ENCODE data around the gene SLC25A34.

Gene SLC25A34

DNA sequence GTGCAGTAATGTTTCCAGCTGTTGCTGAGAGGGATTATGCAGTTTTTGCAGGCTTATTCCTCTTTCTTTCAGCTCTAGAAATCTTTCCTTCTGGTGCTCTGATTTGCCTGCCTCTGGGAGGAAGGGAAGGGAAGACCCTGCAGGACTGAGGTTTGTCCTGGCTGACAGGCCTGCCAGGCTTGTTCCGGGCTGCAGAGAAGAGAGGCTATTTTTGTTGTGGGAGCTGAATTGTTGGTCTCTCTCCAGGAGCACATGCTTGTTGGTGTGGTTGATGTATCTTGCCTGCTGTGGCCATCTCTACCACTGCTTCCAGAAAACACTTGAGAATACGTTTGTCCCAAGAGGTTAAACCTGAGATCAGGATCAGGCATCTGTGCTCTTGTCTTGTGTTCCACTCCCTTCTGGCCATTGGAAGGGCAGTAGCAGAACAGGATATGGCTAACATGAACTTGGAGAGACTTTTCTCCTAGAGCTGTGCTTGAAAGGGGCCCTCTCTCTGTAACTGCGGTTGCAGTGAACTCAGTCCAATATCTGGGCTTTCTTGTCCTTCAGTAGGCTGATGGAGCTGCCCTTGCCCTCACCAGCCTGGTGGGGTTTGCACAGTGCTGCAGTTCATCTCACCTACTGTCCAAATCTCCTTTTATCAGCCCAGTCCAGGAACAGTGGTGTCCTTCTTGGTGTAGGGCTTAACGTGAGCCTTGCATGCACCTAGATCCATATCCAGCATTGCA, 21.5 kb upstream of the SLC25A34 start:
- DNase-seq (ENCODE audit: low read depth, low spot score) = peak; percentile 70

DNA sequence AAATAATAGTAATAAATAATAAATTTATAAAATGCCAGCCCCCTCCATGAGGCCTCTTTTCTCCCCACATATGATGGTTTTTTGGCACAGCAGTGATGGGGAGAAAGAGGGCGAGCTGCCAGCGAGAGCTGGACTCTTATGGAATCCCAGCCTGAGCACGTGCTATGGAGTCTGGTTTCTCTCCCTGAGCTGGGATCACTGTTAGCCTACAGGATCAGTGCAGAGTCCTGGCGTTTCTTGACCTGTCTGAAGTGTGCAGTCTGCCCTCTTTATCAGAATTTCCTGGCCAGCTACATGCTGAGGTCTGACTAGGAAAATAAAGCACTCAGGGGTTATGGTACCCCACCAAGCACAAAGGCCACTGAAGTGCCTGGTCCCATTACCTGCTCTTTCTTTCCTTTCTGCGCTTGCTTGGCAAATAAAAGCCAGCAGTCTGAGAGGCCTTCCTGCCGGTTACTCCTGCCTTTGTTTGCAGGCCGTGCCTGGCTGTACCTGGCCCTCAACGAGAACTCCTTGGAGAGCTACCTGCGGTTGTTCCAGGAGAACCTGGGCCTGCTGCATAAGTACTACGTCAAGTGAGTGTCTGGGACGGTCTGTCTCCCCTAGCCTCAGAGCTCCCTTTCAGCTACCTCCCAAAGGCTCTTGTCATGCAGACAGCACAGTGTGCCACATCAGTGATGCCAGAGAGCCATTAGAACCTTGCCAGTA, 18.5 kb upstream of the SLC25A34 start:
- no peak for DNase-seq (ENCODE audit: low read depth, low spot score)

DNA sequence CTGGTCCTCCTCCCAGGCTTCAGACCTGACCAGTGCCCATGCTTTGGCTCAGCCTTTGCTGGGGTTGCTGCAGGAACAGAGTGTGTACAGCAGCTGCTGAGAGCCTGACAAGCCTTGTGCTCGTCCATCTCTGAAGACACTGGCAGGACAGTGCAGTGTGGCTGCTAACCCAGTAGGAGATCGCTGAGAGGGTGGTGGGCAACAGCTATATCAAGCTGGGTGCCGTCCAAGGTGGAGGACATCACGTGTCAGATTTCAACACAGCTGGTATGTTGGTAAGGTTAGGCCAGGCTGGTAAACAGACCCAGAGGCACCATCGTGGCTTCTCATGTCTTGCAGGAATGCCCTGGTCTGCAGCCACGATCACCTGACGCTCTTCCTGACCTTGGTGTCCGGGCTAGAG, 17.9 kb upstream of the SLC25A34 start:
- no peak for DNase-seq (ENCODE audit: low read depth, low spot score)

DNA sequence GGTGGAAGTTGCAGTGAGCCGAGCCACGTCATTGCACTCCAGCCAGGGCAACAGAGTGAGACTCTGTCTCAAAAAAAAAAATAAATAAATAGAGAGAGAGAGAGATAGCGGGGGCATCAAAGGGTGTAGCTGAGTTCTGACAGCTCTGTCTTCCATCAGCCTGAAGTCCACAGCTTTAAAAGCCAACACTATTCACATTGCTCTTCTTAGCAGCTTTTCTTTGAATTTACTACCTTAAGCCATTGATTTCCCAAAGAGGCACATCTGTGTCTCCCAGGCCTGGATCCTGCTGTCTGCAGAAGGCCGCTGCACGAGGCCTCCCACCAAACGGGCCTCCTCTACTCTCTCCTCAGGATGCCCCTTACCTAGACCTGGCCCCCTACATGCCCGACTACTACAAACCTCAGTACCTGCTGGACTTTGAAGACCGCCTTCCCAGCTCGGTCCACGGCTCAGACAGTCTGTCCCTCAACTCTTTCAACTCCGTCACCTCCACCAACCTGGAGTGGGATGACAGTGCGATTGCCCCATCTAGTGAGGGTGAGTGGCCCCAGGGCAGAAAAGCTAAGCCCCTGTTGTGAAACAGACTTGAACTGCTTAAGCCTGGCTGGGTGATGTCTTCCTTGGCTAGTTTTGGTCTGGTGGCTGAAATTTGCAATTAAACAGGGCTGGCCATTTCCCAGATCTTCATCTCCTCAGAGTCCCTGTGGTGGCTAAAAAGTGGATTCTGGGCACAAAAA, 16.5 kb upstream of the SLC25A34 start:
- no peak for DNase-seq (ENCODE audit: low read depth, low spot score)

DNA sequence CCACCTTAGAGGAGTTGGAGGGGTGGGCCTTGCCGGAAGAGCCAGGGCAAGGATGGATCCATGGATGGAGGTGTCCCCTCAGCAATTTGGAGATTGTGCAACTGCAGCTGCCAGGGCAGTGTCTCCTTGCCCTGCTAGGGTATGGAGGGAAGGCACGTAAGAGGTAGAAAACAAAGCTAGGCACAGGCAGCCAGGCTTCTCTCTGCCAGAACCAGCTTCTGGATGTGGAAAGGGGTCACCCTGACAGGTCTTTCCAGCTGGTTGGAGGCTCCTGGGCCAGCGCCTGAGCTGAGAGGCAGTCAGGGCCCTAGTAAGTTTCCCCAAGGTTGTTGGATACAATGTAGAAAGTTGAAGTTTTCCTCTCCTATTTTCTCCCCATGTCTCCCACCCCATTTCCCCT, 15.2 kb upstream of the SLC25A34 start:
- DNase-seq (ENCODE audit: low read depth, low spot score) = no peak

DNA sequence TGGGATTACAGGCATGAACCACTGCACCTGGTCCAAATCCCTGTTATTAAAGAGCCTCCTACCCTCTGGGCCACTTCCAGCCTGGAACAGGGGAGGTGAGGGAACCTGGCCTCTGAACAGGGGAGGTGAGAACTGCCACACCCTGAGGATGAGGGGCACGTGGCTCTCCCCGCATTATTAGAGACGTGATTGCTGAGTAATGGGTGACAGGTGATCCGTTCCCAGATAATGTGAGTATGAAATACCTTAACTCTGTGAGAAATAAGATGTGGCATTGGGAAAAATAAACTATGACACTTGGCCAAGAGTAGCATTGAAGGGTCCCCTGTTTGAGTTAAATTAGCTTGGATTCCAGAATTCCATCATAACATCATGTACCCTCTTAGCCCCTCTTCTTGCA, 13.6 kb upstream of the SLC25A34 start:
- DNase-seq (ENCODE audit: low read depth, low spot score) = no peak

DNA sequence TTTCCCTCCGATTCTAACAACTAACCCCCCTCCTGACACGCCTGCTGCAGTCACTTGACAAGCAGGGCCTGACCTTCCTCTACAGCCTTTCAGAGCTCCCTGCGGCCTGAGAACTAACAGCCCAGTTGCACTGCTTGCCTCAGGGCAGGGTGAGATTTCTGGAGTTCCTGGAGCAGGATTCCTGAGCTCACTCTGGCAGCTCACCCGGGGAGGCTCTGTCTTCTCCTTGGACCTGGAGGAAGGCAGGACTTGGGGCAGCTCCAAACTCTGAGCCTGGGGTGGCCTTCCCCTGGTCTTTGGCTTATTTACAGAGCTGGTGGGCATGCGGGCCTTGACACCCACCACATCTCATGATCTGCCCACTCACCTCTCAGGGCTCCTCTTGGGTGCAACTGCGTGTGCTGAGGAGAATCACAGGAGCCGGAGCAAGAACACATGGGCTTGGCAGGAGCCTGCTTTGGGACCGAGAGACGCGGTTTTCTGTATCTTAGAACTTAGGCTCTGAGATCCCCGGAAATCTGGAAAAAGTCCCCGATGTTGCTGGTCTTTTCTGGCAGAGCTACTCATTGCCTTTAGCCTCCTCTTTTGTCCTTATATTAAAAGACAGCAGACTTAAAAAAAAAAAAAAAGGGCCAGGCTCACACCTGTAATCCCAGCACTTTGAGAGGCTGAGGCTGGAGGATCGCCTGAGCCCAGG, 13.1 kb upstream of the SLC25A34 start:
- no peak for DNase-seq (ENCODE audit: low read depth, low spot score)

DNA sequence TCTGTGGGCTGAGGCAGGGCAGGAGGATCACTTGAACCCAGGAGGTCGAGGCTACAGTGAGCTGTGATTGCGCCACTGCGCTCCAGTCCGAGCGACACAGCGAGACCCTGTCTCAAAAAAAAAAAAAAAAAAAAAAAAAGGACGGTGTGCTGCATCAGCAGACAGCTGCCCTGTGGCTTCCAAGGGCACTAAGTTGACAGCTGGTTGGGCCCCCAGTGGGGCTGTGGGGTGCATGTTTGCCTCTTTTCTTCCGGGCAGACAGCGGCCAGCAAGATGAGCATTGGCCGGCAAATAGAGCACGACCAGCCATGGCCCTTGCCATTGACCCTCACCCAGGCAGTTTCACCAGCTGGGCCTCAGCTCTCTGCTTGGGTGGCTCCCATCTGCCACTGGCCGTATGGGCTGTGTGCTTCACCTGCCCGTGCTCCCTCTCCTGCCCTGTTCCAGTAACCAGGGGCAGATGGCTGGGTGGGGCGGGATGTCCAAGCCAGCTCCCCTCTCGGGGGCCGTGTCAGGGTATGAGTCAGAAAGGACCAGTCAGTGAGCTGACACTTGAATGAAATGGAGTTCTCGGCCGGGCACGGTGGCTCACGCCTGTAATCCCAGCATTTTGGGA, 12.3 kb upstream of the SLC25A34 start:
- no peak for DNase-seq (ENCODE audit: low read depth, low spot score)

DNA sequence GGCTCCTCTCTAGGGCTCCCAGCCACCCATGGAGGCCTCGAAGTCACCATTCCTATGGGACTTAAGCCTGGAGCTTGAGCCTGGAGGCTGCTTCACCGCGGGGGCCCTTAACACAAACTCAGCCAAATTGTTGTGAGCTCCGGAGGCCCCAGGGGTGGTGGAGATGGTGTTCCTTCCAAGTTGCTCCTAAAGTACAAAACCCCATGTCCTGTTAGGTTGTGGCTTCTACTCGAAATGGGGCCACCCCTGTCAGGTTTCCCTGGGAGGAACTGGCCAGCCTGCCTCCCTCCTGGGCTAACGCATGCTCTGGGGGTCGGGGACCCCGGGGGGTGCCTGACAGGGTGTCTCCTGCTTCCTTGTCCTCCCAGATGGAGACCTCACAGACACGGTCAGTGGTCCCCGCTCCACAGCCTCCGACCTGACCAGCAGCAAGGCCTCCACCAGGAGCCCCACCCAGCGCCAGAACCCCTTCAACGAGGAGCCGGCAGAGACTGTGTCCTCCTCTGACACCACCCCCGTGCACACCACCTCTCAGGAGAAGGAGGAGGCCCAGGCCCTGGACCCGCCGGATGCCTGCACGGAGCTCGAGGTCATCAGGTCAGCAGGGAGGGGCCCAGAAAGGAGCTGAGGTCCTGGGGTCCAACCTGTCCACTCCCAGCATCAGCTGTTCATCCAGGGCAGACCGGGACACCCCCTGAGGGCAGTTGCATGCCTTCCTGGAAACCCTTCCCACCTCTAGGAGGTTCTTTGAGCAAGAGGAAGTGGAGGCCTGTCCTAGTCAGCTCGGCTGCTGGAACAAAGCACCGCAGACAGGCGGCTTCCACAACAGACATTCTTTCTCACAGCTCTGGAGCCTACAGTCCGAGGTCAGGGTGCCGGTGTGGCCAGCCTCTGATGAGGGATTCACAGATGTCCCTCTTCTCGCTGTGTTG, 10.8 kb upstream of the SLC25A34 start:
- DNase-seq (ENCODE audit: low read depth, low spot score) = no peak

DNA sequence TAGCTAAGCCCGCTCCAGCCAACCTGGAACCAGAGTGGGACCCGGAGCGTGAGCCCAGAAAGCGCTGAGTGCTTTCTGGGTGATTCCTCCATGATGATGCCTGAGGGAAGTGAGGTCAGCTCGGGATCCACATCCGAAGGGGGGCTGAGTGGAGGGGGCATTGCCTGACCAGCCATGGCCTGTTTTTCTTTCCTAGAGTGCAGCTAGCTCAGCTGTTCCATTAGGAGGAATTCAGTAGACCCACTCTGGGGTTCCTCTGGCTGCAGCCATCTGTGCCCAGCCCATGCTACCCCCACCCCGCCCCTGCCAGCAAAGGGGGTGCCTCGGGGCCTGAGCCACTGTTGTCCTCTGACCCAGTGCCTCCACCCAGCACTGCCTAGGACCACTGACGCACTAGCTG, 9.6 kb upstream of the SLC25A34 start:
- DNase-seq (ENCODE audit: low read depth, low spot score) = no peak

DNA sequence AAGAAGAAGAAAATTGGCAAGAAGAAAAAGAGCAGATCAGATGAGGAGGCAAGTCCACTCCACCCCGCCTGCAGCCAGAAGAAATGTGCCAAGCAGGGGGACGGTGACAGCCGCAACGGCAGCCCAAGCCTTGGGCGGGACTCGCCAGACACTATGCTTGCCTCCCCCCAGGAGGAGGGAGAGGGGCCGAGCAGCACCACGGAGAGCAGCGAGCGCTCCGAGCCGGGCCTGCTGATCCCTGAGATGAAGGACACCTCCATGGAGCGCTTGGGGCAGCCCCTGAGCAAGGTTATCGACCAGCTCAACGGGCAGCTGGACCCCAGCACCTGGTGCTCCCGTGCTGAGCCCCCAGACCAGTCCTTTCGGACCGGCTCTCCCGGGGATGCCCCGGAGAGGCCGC, 9.0 kb upstream of the SLC25A34 start:
- no peak for DNase-seq (ENCODE audit: low read depth, low spot score)

DNA sequence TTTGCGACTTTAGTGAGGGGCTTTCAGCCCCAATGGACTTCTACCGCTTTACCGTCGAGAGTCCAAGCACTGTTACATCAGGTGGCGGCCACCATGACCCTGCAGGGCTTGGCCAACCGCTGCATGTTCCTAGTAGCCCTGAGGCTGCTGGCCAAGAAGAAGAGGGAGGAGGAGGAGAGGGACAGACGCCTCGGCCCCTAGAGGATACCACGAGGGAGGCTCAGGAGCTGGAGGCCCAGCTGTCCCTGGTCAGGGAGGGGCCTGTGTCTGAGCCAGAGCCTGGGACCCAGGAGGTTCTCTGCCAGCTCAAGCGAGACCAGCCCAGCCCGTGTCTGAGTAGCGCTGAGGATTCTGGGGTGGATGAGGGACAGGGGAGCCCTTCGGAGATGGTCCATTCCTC, 8.6 kb upstream of the SLC25A34 start:
- no peak for DNase-seq (ENCODE audit: low read depth, low spot score)

DNA sequence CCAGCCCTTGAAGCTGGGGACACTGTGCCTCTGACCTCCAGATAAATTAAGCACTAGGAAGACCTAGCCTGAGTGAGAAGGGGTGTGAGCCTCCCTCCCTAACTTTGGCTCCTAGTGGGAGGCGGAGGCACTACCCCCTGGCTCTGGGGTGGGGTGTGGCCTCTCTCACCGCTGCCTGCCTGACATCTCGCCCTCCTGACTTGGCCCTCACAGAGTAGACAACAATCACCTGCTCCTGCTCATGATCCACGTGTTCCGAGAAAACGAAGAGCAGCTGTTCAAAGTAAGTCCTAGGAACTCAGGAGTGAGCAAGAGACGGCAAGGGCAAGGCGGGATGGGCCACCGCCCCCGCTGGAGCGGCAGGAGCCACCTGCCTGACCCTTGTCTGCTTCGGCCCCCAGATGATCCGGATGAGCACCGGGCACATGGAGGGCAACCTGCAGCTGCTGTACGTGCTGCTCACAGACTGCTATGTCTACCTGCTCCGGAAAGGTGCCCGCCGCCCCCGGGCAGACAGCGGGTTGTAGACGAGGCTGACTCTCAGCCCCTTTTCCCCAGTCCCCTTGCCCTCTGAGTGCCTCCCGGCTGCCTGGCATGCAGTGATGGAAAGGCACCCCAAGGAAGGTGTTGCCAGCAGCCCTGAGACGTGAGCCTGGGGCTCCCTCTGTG, 8.1 kb upstream of the SLC25A34 start:
- DNase-seq (ENCODE audit: low read depth, low spot score) = no peak

DNA sequence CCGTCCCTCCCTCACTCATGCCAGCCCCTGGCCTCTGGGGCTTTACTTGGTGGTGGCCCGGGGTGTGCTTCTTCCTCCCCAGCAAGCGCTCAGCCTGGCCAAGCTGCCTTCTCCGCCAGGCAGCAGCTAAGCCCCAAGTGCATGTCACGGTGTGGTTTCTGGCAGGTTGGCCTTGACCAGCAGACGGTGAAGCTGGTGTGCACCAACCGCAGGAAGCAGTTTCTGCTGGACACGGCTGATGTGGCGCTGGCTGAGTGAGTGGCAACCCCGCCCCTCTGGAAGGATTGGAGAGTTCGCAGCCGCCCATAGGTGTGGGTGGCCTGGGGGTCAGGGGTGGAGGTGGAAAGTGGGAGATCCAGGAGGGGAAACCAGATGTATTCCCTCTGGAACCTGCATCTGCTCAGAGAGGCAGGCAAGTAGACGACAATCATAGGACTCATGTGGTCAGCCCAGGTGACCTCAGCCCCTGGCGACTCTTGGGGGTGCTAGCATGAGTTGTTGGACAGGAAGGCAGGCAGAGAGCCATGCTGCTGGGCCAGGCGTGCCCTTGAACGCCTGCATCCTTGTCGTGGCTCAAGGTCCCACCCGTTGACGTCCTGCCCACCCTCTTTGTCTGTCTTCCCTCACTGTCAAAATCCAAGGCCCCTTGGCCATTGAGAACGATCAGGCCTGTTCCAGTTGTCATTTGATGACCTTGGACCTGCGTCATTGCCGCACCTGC, 7.0 kb upstream of the SLC25A34 start:
- no peak for DNase-seq (ENCODE audit: low read depth, low spot score)

DNA sequence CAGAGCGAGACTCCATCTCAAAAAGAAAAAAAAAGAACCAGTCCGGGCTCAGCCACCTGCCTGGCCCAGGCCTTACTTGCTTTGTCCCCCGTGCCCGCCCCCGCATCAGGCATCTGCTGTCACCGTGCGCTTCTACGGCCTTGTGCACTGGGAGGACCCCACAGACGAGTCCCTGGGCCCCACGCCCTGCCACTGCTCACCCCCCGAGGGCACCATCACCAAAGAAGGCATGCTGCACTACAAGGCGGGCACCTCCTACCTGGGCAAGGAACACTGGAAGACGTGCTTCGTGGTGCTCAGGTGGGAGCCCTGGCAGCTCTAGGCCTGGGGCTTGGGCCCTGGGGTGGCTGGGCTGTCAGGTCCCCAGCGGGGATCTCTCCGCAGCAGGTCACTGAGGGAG, 5.6 kb upstream of the SLC25A34 start:
- no peak for DNase-seq (ENCODE audit: low read depth, low spot score)

DNA sequence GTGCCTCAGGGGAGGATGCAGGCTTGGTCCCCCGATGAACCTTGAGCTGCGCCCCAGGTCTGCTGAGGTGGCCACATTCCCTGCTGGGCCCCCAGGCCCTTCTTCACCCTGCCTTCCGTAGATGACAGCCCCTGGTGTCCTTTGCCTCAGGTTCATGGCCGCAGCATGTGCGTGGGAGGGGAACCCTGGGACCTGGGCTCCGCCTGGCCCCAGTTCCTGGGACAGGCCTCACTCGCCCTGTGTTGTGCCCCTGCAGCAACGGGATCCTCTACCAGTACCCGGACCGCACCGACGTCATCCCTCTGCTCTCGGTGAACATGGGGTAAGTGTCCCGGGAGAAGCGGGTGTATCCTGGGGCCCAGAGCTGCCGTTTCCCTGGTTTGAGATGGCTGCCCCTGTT, 5.1 kb upstream of the SLC25A34 start:
- DNase-seq (ENCODE audit: low read depth, low spot score) = no peak

DNA sequence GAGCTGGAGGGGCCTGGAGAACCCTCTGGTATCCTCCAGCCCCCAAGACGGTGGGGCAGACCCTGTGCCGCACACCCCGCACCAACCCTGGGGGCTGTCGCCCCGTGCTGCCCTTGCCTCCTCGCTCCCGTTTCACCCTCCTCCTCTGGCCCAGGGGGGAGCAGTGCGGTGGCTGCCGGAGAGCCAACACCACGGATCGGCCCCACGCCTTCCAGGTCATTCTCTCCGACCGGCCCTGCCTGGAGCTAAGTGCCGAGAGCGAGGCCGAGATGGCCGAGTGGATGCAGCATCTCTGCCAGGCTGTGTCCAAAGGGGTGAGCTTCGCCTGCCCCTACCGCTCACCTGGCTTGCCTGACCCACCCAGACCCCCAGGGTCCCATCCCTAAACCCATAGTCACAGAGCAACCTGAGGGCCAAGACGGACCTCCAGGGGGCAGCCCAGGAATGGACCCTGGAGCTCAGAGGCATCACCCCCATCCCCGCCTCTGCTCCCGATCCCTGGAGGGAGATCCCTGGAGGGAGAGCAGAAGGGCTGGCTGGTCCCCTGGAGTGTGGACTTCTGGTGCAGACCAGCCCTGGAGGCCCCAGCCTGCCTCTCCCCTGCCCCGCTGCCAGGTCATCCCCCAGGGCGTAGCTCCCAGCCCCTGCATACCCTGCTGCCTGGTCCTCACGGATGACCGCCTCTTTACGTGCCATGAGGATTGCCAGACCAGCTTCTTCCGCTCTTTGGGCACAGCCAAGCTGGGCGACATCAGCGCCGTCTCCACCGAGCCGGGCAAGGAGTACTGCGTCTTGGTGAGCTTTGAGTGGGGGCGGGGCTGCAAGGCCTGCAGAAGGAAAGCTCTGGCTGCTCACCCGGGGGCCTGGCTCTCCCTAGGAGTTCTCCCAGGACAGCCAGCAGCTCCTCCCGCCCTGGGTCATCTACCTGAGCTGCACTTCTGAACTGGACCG, 4.0 kb upstream of the SLC25A34 start:
- no peak for DNase-seq (ENCODE audit: low read depth, low spot score)

DNA sequence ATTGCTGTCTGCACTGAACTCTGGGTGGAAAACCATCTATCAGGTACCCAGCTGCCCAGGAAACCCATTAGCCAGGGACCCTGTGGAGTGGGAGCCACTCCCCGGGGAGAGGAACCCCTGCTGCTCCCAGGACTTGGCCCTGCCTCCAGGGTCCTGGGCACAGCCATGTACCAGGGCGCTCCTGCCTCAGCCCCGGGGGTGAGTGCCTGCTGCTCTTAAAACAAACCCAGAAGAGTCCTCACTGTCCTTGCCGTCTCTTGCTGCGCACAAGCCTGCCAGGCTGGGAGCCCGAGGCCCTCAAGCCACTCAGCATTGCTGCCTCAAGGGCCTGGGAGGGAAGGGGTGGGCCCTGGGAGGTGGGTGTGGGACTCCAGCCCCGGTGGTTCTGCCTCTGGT, 3.4 kb upstream of the SLC25A34 start:
- DNase-seq (ENCODE audit: low read depth, low spot score) = no peak

Data from astrocyte of the hippocampus (primary cell).